Natural killer cell (primary cell): ENCODE data around the gene FHIT. TPM values are rescaled to one million over a fixed set of nuclear protein-coding genes. Genes with fewer than 3 reads are reported as not detected.

Source experiments
- ATAC-seq, 3 donors: fragments of 150-1000 bp in 2 of 3; fragments of 200-7000 bp in 1 of 3; cut with Tn5 transposase; 1 replicate in 1 of 3; 2 replicates in 2 of 3; pipeline ENCODE4 v1.10.0; 2021; ENCODE audit warnings: mild to moderate bottlenecking in 2 of 3, moderate library complexity in 2 of 3
- DNase-seq, 2 donors: peaks; one replicate each; pipeline versions ENCODE4 v3.0.0 to v3.0.0-alpha.2; 2013 to 2021; ENCODE audit warnings: mixed read lengths in 1 of 2
- H3K27ac ChIP-seq: one replicate; pipeline ENCODE4 v1.5.1; 2013; ENCODE audit warnings: mild to moderate bottlenecking, low read length
- H3K27me3 ChIP-seq: one replicate; pipeline ENCODE4 v1.6.1; 2013; ENCODE audit warnings: low read length; ENCODE audit not compliant: control insufficient read depth, insufficient read depth
- H3K36me3 ChIP-seq: one replicate; pipeline ENCODE4 v1.6.1; 2013; ENCODE audit warnings: low read length; ENCODE audit not compliant: control insufficient read depth, insufficient read depth
- H3K4me1 ChIP-seq: one replicate; pipeline ENCODE4 v1.6.1; 2013; ENCODE audit warnings: low read length; ENCODE audit not compliant: control insufficient read depth, insufficient read depth
- H3K4me3 ChIP-seq: one replicate; pipeline ENCODE4 v1.5.1; 2013; ENCODE audit warnings: low read length
- H3K9me3 ChIP-seq: one replicate; pipeline ENCODE4 v1.6.1; 2013; ENCODE audit warnings: low read length; ENCODE audit not compliant: control insufficient read depth, insufficient read depth
- H3K27ac Mint-ChIP-seq, 2 donors: one replicate each; pipeline ENCODE4 v1.8.0; 2022; ENCODE audit warnings: mild to moderate bottlenecking in 2 of 2, mixed read lengths in 2 of 2, moderate library complexity in 1 of 2
- H3K27me3 Mint-ChIP-seq, 2 donors: one replicate each; pipeline ENCODE4 v1.8.0; 2022; ENCODE audit warnings: low read depth in 2 of 2, mixed read lengths in 2 of 2
- H3K36me3 Mint-ChIP-seq: one replicate; pipeline ENCODE4 v1.8.0; 2022; ENCODE audit warnings: mixed read lengths
- H3K4me1 Mint-ChIP-seq, 2 donors: one replicate each; pipeline ENCODE4 v1.8.0; 2022; ENCODE audit warnings: mixed read lengths in 2 of 2
- H3K4me3 Mint-ChIP-seq: one replicate; pipeline ENCODE4 v1.8.0; 2022; ENCODE audit warnings: mild to moderate bottlenecking, moderate library complexity, mixed read lengths
- H3K9me3 Mint-ChIP-seq, 2 donors: one replicate each; pipeline ENCODE4 v1.8.0; 2022; ENCODE audit warnings: mixed read lengths in 2 of 2
- CTCF ChIP-seq: fragments of 200-600 bp; IDR thresholded peaks from one replicate; pipeline ENCODE4 v1.8.0; 2022; ENCODE audit warnings: antibody characterized with exemption
- whole genome bisulfite sequencing: methylation state at CpG from one replicate; pipeline ENCODE4 v1.1.7; 2013; ENCODE audit warnings: missing lambda C conversion rate; ENCODE audit not compliant: insufficient coverage; 5-methylcytosine and 5-hydroxymethylcytosine counted together
- intact Hi-C: fragments of 100-400 bp; cut with micrococcal nuclease; formaldehyde crosslinking; loops from one replicate; pipeline ENCODE4 v1.14.2; 2022
- total RNA-seq, 4 donors: library from RNA; stranded (reverse); fragments of 120-200 nt in 1 of 4; gene quantifications; one replicate each; pipeline versions ENCODE4 v1.2.3 to v1.2.4, GENCODE V29; 2013 to 2022

FHIT gene
- total RNA-seq, 3 donors from 2014 or later (not counting 1 experiment from before 2014, with no cell fraction given) = 2.7 to 6.1 (median 3.3) TPM

- Mint-ChIP-seq H3K4me3 (no peak overlapping the region), H3K9me3 (no peaks in the 10 kb centered on the region), H3K27me3 (no peaks in the 10 kb centered on the region), H3K27ac (no peak overlapping the region), H3K36me3 (no peaks in the 10 kb centered on the region), H3K4me1 (no peaks in the 10 kb centered on the region)
- DNase-seq (no peak), ATAC-seq (no peak)
- Histone ChIP-seq H3K27me3 (no peaks in the 10 kb centered on the region), H3K9me3 (no peaks in the 10 kb centered on the region), H3K4me1 (no peaks in the 10 kb centered on the region), H3K27ac (no peak overlapping the region), H3K4me3 (no peak overlapping the region), H3K36me3 (no peaks in the 10 kb centered on the region)
- no CpG with 5 or more reads among the region's 1 CpG for WGBS
- intact Hi-C loops = no loop called here
- TF ChIP-seq CTCF = no peak
Observed at GRCh38 chr3:60182697-60183096, 1068.6 kb downstream of the FHIT start.

GRCh38 chr3:60178931-60179653 lies 1072.2 kb downstream of the FHIT start:
- H3K4me1 Mint-ChIP-seq = peaks cover 6 to 8% of the 10 kb centered on the region in 2 donors
- H3K27me3 ChIP-seq = no peaks in the 10 kb centered on the region
- no peaks in the 10 kb centered on the region for H3K9me3 ChIP-seq
- no peak for DNase-seq
- no peak overlapping the region for H3K4me3 ChIP-seq
- no peaks in the 10 kb centered on the region for H3K9me3 Mint-ChIP-seq
- no peak for TF ChIP-seq CTCF
- H3K36me3 ChIP-seq = no peaks in the 10 kb centered on the region
- intact Hi-C loops = no loop called here
- H3K27me3 Mint-ChIP-seq = no peaks in the 10 kb centered on the region
- no peaks in the 10 kb centered on the region for H3K36me3 Mint-ChIP-seq
- ATAC-seq = no peak
- WGBS = 98% methylated on average over 7 of the region's 8 CpGs
- H3K27ac Mint-ChIP-seq = no peak overlapping the region
- H3K27ac ChIP-seq = no peak overlapping the region
- H3K4me1 ChIP-seq = no peaks in the 10 kb centered on the region
- no peak overlapping the region for H3K4me3 Mint-ChIP-seq

- no peaks in the 10 kb centered on the region for H3K27me3 Mint-ChIP-seq
- no peak overlapping the region for H3K27ac Mint-ChIP-seq
- TF ChIP-seq CTCF = no peak
- ATAC-seq = no peak
- H3K4me3 ChIP-seq = no peak overlapping the region
- DNase-seq = no peak
- H3K27me3 ChIP-seq = no peaks in the 10 kb centered on the region
- no peaks in the 10 kb centered on the region for H3K9me3 ChIP-seq
- intact Hi-C loops = no loop called here
- H3K4me3 Mint-ChIP-seq = no peak overlapping the region
- no peaks in the 10 kb centered on the region for H3K36me3 ChIP-seq
- H3K4me1 ChIP-seq = no peaks in the 10 kb centered on the region
- H3K36me3 Mint-ChIP-seq = no peaks in the 10 kb centered on the region
- no peaks in the 10 kb centered on the region for H3K9me3 Mint-ChIP-seq
- H3K4me1 Mint-ChIP-seq = peaks cover 6 to 8% of the 10 kb centered on the region in 2 donors
- 100% methylated on average over 2 of the region's 2 CpGs for WGBS
- no peak overlapping the region for H3K27ac ChIP-seq
Observed at GRCh38 chr3:60177726-60178125, 1073.5 kb downstream of the FHIT start.

- H3K9me3 ChIP-seq = no peaks in the 10 kb centered on the region
- DNase-seq (no peak), ATAC-seq (no peak)
- Mint-ChIP-seq H3K36me3 (no peaks in the 10 kb centered on the region), H3K4me3 (no peak overlapping the region), H3K27me3 (peaks cover 0 to 3% of the 10 kb centered on the region in 2 donors), H3K27ac (no peak overlapping the region), H3K9me3 (no peaks in the 10 kb centered on the region), H3K4me1 (peaks cover 6 to 8% of the 10 kb centered on the region in 2 donors)
- no peaks in the 10 kb centered on the region for H3K27me3 ChIP-seq
- H3K36me3 ChIP-seq = no peaks in the 10 kb centered on the region
- 97% methylated on average over 6 of the region's 6 CpGs for WGBS
- intact Hi-C loops = no loop called here
- H3K4me1 ChIP-seq = no peaks in the 10 kb centered on the region
- H3K4me3 ChIP-seq = no peak overlapping the region
- H3K27ac ChIP-seq = no peak overlapping the region
- no peak for TF ChIP-seq CTCF
Observed at GRCh38 chr3:60176614-60177013, 1074.6 kb downstream of the FHIT start.
